Heart left ventricle (tissue), 16 donors: ENCODE results near the gene PTPRN2. TPM values are rescaled to one million over a fixed set of nuclear protein-coding genes. Genes with fewer than 3 reads are reported as not detected.

Experiments
- ATAC-seq, 4 donors: fragments of 200-7000 bp; cut with Tn5 transposase; one replicate each; pipeline ENCODE4 v1.9.1; 2020 to 2022; ENCODE audit warnings: moderate library complexity in 4 of 4, mild to moderate bottlenecking in 3 of 4, moderate number of reproducible peaks in 1 of 4
- DNase-seq, 5 donors: peaks; one replicate each; pipeline ENCODE4 v3.0.0-alpha.2; 2020
- H3K27ac ChIP-seq, 12 donors: fragments of 200-600 bp; sonication (generic) in 4 of 12; one replicate each; pipeline versions ENCODE4 v1.5.0 to v1.8.0; 2016 to 2022; ENCODE audit warnings: mild to moderate bottlenecking in 2 of 12
- H3K27me3 ChIP-seq, 9 donors: fragments of 200-600 bp; sonication (generic) in 2 of 9; one replicate each; pipeline versions ENCODE4 v1.5.1 to v1.8.0; 2016 to 2022; ENCODE audit warnings: mild to moderate bottlenecking in 3 of 9
- H3K36me3 ChIP-seq, 9 donors: fragments of 200-600 bp; sonication (generic) in 2 of 9; one replicate each; pipeline versions ENCODE4 v1.5.0 to v1.8.0; 2018 to 2022; ENCODE audit warnings: mild to moderate bottlenecking in 2 of 9
- H3K4me1 ChIP-seq, 12 donors: fragments of 200-600 bp; sonication (generic) in 4 of 12; one replicate each; pipeline versions ENCODE4 v1.5.0 to v1.8.0; 2016 to 2022; ENCODE audit warnings: mild to moderate bottlenecking in 3 of 12
- H3K4me3 ChIP-seq, 12 donors: fragments of 200-600 bp; sonication (generic) in 4 of 12; one replicate each; pipeline versions ENCODE4 v1.5.0 to v1.8.0; 2017 to 2022; ENCODE audit warnings: mild to moderate bottlenecking in 9 of 12, moderate library complexity in 4 of 12
- H3K9me3 ChIP-seq, 12 donors: fragments of 200-600 bp; sonication (generic) in 4 of 12; one replicate each; pipeline versions ENCODE4 v1.5.0 to v1.8.0; 2016 to 2022; ENCODE audit warnings: mild to moderate bottlenecking in 1 of 12
- CTCF ChIP-seq, 12 donors: fragments of 200-600 bp; sonication (generic) in 4 of 12; IDR thresholded peaks; one replicate each; pipeline versions ENCODE4 v1.5.0 to v1.8.0; 2018 to 2022; ENCODE audit warnings: antibody characterized with exemption in 12 of 12, mild to moderate bottlenecking in 5 of 12
- POLR2A ChIP-seq, 2 donors: fragments of 450-650 bp; IDR thresholded peaks; one replicate each; pipeline ENCODE4 v1.6.1; 2017; ENCODE audit warnings: antibody characterized with exemption in 2 of 2, mild to moderate bottlenecking in 2 of 2, moderate library complexity in 2 of 2
- WGBS, 4 donors: extraction: QIAGEN DNeasy Blood & Tissue Kit in 2 of 4; methylation state at CpG; one replicate each; pipeline versions ENCODE4 v1.1.5 to v1.1.7; 2013 to 2018; 5-methylcytosine and 5-hydroxymethylcytosine counted together
- intact Hi-C, 10 donors: fragments of 100-400 bp; cut with DNase I; formaldehyde crosslinking; loops; one replicate each; pipeline versions ENCODE4 v1.11.1 to v1.14.2; 2022
- polyA plus RNA-seq, 2 donors: library from polyadenylated mRNA; stranded (reverse); fragments of 200-250 nt; gene quantifications; one replicate each; pipeline ENCODE4 v1.2.3, GENCODE V29; 2013
- total RNA-seq, 9 donors: library from RNA; depleted of rRNA in 2 of 9; stranded (reverse); fragments of >200 nt in 2 of 9; fragmentation: NEBNext Ultra II Directional in 3 of 9; extraction: Animal tissue kit (Norgen Biotek cat#: 25700) in 3 of 9; gene quantifications; one replicate each; pipeline versions ENCODE4 v1.1.0 to v1.2.4, GENCODE V29; 2016 to 2023
- donor health status: ischemic (EF 13 %, LVEDD 7.1; RV severe dilation, severe dysfunction).
- donor health status: healthy with polysubstance abuse.
- donor health status: DM: no; HTN: yes; CAD: no.
- donor health status: DM: no; HTN: no; CAD: no.
- donor health status: ischemic (EF 25% LVEDD 6.9; RV normal size, moderate dysfunction).
- donor health status: ischemic (EF 25% LVEDD 5.7; RV mildly dilated, moderate dysfunction).
- donor health status: healthy.
- donor health status: DM: yes; HTN: yes; CAD: no.
- donor health status: ischemic (EF 35%, LVEDD 5.7; RV mildly dilated, moderate dysfunction).
- donor health status: nonischemic (EF 11% LVEDD 7.7; RV severe dilation, severe dysfunction).
- donor health status: DM: yes; HTN: yes; CAD: no.
- donor health status: PGD.
- donor health status: ischemic (EF 29% LVEDD 5.4; RV normal size, mild dysfunction).
- donor health status: nonischemic (EF 23%, LVEDD 6.1; RV moderate dilation, normal function).

PTPRN2 gene
- total and polyA plus RNA-seq, 11 donors: 0.61 to 2.3 (median 1.3) TPM

DNA sequence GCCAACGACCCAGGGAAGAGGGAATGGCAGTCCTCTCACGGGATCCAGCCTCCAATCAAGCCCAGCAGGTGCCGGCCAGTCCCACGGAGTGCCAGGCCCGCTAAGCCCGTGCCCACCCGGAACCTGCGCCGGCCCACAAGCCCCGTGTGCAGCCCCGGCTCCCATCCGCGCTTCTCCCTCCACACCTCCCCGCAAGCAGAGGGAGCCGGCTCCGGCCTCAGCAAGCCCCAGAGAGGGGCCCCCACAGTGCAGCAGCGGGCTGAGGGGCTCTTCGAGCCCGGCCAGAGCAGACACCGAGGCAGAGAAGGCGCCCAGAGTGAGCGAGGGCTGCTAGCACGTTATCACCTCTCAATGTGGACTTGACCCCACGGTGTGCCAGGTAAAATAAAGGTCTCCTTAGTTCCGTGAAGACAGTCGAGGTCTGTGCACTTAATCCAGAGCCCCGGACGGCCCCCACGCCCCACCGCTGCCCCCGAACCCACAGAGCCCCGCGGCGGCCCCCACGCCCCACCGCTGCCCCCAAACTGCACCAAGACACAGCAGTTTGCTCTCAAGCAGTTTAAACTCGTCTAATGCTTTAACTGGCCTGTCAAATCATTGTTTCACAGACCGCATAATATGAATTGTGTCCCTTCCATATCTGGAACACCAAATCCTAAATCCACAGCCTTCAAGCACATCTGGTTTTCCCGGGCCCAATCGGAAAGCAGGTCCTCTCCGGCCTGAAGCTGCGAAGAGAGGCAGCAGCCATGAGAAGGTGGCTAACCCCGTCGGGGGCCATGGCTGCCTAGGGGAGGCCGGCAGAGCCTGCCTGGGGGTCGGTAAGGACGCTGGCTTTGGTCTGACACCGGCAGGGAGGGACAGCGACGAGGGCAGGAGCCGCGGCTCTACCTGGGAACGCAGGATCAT lies 307.8 kb downstream of the PTPRN2 start:
- peak in 3 of 5 donors; percentile 10 to 15 (median 13) for DNase-seq

DNA sequence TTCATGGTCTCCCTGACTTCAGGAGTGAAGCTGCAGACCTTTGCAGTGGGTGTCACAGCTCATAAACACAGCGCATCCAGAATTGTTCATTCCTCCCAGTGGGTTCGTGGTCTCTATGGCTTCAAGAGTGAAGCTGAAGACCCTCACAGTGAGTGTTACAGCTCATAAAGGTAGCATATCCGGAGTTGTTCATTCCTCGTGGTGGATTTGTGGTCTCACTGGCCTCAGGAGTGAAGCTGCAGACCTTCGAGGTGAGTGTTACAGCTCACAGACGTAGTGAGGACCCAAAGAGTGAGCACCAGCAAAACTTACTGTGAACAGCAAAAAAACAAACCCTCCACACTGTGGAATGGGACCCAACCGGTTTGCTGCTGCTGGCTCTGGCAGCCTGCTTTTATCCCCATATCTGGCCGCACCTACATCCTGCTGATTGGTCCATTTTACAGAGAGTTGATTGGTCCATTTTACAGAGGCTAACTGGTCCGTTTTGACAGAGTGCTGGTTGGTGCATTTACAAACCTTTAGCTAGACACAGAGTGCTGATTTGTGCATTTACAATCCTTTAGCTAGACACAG lies 308.8 kb downstream of the PTPRN2 start:
- no peaks in the 10 kb centered on the region for H3K9me3 ChIP-seq
- WGBS, 4 donors: 57 to 71% (median 68%) methylated on average over 8 to 9 of the region's 9 CpGs
- intact Hi-C loops: no loop called here

More for the DNA sequence above, 307.8 kb downstream of the PTPRN2 start:
- WGBS, 4 donors: 79 to 89% (median 87%) methylated on average over 43 to 53 of the region's 53 CpGs
- Histone ChIP-seq H3K4me3 (no peak overlapping the region), H3K4me1 (no peaks in the 10 kb centered on the region), H3K36me3 (no peaks in the 10 kb centered on the region), H3K9me3 (peaks cover 0 to 3% (median 0%) of the 10 kb centered on the region in 12 donors), H3K27ac (no peak overlapping the region), H3K27me3 (peaks cover 0 to 3% (median 0%) of the 10 kb centered on the region in 9 donors)
- ATAC-seq: no peak
- intact Hi-C loops: no loop called here
- no peak for TF ChIP-seq CTCF (IDR thresholded peaks at IDR 0.05)
- no peak for TF ChIP-seq POLR2A (IDR thresholded peaks at IDR 0.05)

DNA sequence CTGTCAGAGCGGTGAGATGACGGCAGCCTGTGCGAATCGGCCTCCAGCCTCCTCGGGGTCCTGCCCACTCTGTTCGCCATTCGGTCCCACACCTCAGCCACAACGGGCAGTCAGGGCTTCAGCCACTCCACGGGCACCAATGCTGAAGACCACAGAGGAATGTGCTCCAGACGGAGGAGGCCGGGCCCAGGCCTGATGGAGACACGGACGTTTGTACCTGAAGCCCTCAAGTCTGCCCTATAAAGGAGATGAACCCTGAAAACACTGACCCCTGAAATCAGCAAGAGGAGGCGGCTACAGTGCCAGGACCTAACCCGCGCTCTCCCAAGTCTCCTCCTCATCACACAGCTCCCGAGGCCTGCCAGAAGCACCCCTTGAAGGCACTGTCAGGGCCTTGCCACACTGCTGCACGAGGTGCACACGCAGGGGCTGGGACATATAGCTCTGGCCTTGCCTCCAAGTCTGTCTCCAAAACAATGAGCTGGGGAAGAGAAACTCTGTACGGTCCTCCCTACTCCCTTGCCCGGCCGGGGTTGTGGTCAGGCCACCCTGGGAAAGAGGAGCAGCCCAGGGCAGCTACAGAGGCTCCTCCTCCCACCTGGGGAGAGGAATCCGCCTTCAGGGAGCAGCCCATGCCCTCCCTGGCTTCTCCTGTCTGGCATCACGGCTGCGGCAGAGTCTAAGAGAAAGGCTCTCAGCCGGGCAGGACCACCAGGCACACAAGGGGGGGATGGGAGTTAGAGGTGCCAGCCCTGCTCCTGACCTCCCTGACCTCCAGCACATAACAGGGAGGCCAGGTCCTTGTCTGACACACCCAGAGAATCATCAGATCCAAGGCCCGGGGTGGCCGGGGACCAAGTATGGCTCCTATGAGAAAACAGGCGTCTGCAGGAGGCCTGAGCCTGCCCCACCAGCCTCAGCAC lies 310.1 kb downstream of the PTPRN2 start:
- no peaks in the 10 kb centered on the region for H3K4me1 ChIP-seq
- WGBS, 4 donors: 74 to 80% (median 77%) methylated on average over 27 to 29 of the region's 29 CpGs
- H3K4me3 ChIP-seq: no peak overlapping the region
- H3K9me3 ChIP-seq: no peaks in the 10 kb centered on the region
- no peak for ATAC-seq
- peak in 3 of 5 donors; percentile 12 to 17 (median 13) for DNase-seq
- TF ChIP-seq CTCF (IDR thresholded peaks at IDR 0.05): no peak
- no peak for TF ChIP-seq POLR2A (IDR thresholded peaks at IDR 0.05)
- no peak overlapping the region for H3K27ac ChIP-seq
- intact Hi-C loops: no loop called here
- H3K27me3 ChIP-seq: peaks cover 0 to 3% (median 0%) of the 10 kb centered on the region in 9 donors
- no peaks in the 10 kb centered on the region for H3K36me3 ChIP-seq

More for the DNA sequence above, 308.8 kb downstream of the PTPRN2 start:
- TF ChIP-seq POLR2A (IDR thresholded peaks at IDR 0.05) (no peak), CTCF (IDR thresholded peaks at IDR 0.05) (no peak)
- Histone ChIP-seq H3K27ac (no peak overlapping the region), H3K27me3 (peaks cover 0 to 3% (median 0%) of the 10 kb centered on the region in 9 donors), H3K36me3 (no peaks in the 10 kb centered on the region), H3K4me1 (no peaks in the 10 kb centered on the region), H3K4me3 (no peak overlapping the region)
- DNase-seq: peak in 2 of 5 donors; percentile 3
- no peak for ATAC-seq
